ENCODE data around the gene ADAMTS6. TPM values are rescaled to one million over a fixed set of nuclear protein-coding genes. Genes with fewer than 3 reads are reported as not detected.

The ADAMTS6 gene
- total and polyA plus RNA-seq, 2 experiments from 2014 or later = 0.78 to 2.0 TPM

GRCh38 chr5:65483546-65484346 is 2.0 kb upstream of the ADAMTS6 start (continued):
- TF ChIP-seq CTCF (conservative IDR thresholded peaks at IDR 0.05; ENCODE audit: low read depth in 2 of 2) = peak; percentile 69

GRCh38 chr5:65482736-65483545 is 1.2 kb upstream of the ADAMTS6 start:
- Histone ChIP-seq H4K20me1 (replicated peaks; ENCODE audit: insufficient read depth) (no peaks in the 10 kb centered on the region), H3K36me3 (ENCODE audit: insufficient read depth) (no peaks in the 10 kb centered on the region), H2AFZ (peak overlapping the region; percentile 44; the same call in 1 of the 2 replicates), H3F3A (replicated peaks; ENCODE audit: low read depth) (0 out of 2 replicates have a peak, but pooled peaks cover 2% of the 10 kb centered on the region), H3K27ac (ENCODE audit: low read depth) (peak overlapping the region; percentile 46; the same call in 1 of the 2 replicates), H3K4me1 (ENCODE audit: insufficient read depth) (peaks cover 35% of the 10 kb centered on the region), H3K9me2 (ENCODE audit: insufficient read depth) (no peaks in the 10 kb centered on the region), H3K4me3 (peak overlapping the region; percentile 66), H3K4me2 (peak overlapping the region; percentile 84), H3K27me3 (ENCODE audit: insufficient read depth) (peaks cover 8% of the 10 kb centered on the region; the same call in 1 of the 2 replicates), H3K79me2 (replicated peaks; ENCODE audit: insufficient read depth) (no peaks in the 10 kb centered on the region)
- peaks cover 17% of the 10 kb centered on the region; the same call in 2 of the 3 replicates for H3K4me1 Mint-ChIP-seq
- peak overlapping the region; percentile 85 for H3K27ac Mint-ChIP-seq
- H3K4me3 Mint-ChIP-seq = no peak overlapping the region
- peak; percentile 85 for DNase-seq (ENCODE audit: low spot score)
- H3K36me3 Mint-ChIP-seq (ENCODE audit: low read depth) = no peaks in the 10 kb centered on the region; the same call in 2 of the 3 replicates
- TF ChIP-seq ZNF331 (CRISPR knock-in tag; IDR thresholded peaks at IDR 0.05; ENCODE audit: low read depth) = no peak
- peaks cover 8% of the 10 kb centered on the region; the same call in 1 of the 3 replicates for H3K9me3 Mint-ChIP-seq
- peak; percentile 48 for ATAC-seq
- peaks cover 3% of the 10 kb centered on the region for H3K27me3 Mint-ChIP-seq (ENCODE audit: insufficient read depth, low read depth, poor library complexity)

- Mint-ChIP-seq H3K27ac (peak overlapping the region; percentile 81), H3K9me3 (peaks cover 8% of the 10 kb centered on the region; the same call in 1 of the 3 replicates), H3K36me3 (ENCODE audit: low read depth) (no peaks in the 10 kb centered on the region; the same call in 2 of the 3 replicates), H3K4me1 (peaks cover 17% of the 10 kb centered on the region; the same call in 2 of the 3 replicates), H3K4me3 (no peak overlapping the region), H3K27me3 (ENCODE audit: insufficient read depth, low read depth, poor library complexity) (peaks cover 3% of the 10 kb centered on the region)
- peak overlapping the region; percentile 84 for H3K4me2 ChIP-seq
- H3K4me3 ChIP-seq = peak overlapping the region; percentile 66
- no peaks in the 10 kb centered on the region for H4K20me1 ChIP-seq (replicated peaks; ENCODE audit: insufficient read depth)
- no peaks in the 10 kb centered on the region for H3K9me2 ChIP-seq (ENCODE audit: insufficient read depth)
- ATAC-seq (no peak; the same call in 2 of the 3 replicates), DNase-seq (ENCODE audit: low spot score) (no peak)
- H3K36me3 ChIP-seq (ENCODE audit: insufficient read depth) = no peaks in the 10 kb centered on the region
- H3K4me1 ChIP-seq (ENCODE audit: insufficient read depth) = peaks cover 35% of the 10 kb centered on the region
- H3F3A ChIP-seq (replicated peaks; ENCODE audit: low read depth) = 0 out of 2 replicates have a peak, but pooled peaks cover 2% of the 10 kb centered on the region
- H3K27me3 ChIP-seq (ENCODE audit: insufficient read depth) = peaks cover 8% of the 10 kb centered on the region; the same call in 1 of the 2 replicates
- no peaks in the 10 kb centered on the region for H3K79me2 ChIP-seq (replicated peaks; ENCODE audit: insufficient read depth)
- H2AFZ ChIP-seq = peak overlapping the region; percentile 24; the same call in 1 of the 2 replicates
- H3K27ac ChIP-seq (ENCODE audit: low read depth) = peak overlapping the region; percentile 83
- TF ChIP-seq ZNF331 (CRISPR knock-in tag; IDR thresholded peaks at IDR 0.05; ENCODE audit: low read depth) = no peak
- TF ChIP-seq REST (IDR thresholded peaks at IDR 0.05; ENCODE audit: unreplicated experiment) = no peak
- TF ChIP-seq EZH2 (IDR thresholded peaks at IDR 0.05; ENCODE audit: low read depth, unreplicated experiment) = no peak
- TF ChIP-seq POLR2AphosphoS5 (IDR thresholded peaks at IDR 0.05; ENCODE audit: low read depth) = no peak
These were observed 596 bp upstream of the ADAMTS6 start for GRCh38 chr5:65482296-65482735.

Data from GM23338 (cell line).